Measurements from ENCODE around the gene GNAI2.

GNAI2 gene

GRCh38 chr3:50294492-50295403 lies 58.7 kb downstream of the GNAI2 start:
- Mint-ChIP-seq H3K9me3 (no peaks in the 10 kb centered on the region), H3K27ac (no peak overlapping the region), H3K36me3 (ENCODE audit: low read depth) (no peaks in the 10 kb centered on the region), H3K4me1 (peaks cover 22% of the 10 kb centered on the region), H3K27me3 (ENCODE audit: low read depth) (peaks cover 3% of the 10 kb centered on the region), H3K4me3 (peak overlapping the region in 1 of 3 experiments; percentile 47)
- no peak for TF ChIP-seq CTCF (IDR thresholded peaks at IDR 0.05; ENCODE audit: unreplicated experiment in 3 of 3)

GRCh38 chr3:50295553-50296431 lies 59.8 kb downstream of the GNAI2 start:
- no peaks in the 10 kb centered on the region for H3K36me3 Mint-ChIP-seq (ENCODE audit: low read depth)
- H3K4me3 Mint-ChIP-seq, result peak overlapping the region in 2 of 3 experiments; percentile 7 to 41
- H3K9me3 Mint-ChIP-seq, result no peaks in the 10 kb centered on the region
- no peak for TF ChIP-seq CTCF (IDR thresholded peaks at IDR 0.05; ENCODE audit: unreplicated experiment in 3 of 3)
- peaks cover 3% of the 10 kb centered on the region for H3K27me3 Mint-ChIP-seq (ENCODE audit: low read depth)
- no peak overlapping the region for H3K27ac Mint-ChIP-seq
- H3K4me1 Mint-ChIP-seq, result peaks cover 30% of the 10 kb centered on the region

GRCh38 chr3:50296721-50297383 lies 60.8 kb downstream of the GNAI2 start:
- TF ChIP-seq CTCF (IDR thresholded peaks at IDR 0.05; ENCODE audit: unreplicated experiment in 3 of 3), result no peak
- H3K36me3 Mint-ChIP-seq (ENCODE audit: low read depth), result no peaks in the 10 kb centered on the region
- peaks cover 3% of the 10 kb centered on the region for H3K27me3 Mint-ChIP-seq (ENCODE audit: low read depth)
- no peaks in the 10 kb centered on the region for H3K9me3 Mint-ChIP-seq
- H3K27ac Mint-ChIP-seq, result no peak overlapping the region
- peak overlapping the region; percentile 48 to 99 (median 97) for H3K4me3 Mint-ChIP-seq
- peaks cover 24% of the 10 kb centered on the region for H3K4me1 Mint-ChIP-seq

- peaks cover 22% of the 10 kb centered on the region for H3K4me1 Mint-ChIP-seq
- no peak overlapping the region for H3K27ac Mint-ChIP-seq
- no peaks in the 10 kb centered on the region for H3K9me3 Mint-ChIP-seq
- H3K27me3 Mint-ChIP-seq (ENCODE audit: low read depth), result peaks cover 3% of the 10 kb centered on the region
- H3K4me3 Mint-ChIP-seq, result peak overlapping the region; percentile 91 to 99 (median 97)
- no peak for TF ChIP-seq CTCF (IDR thresholded peaks at IDR 0.05; ENCODE audit: unreplicated experiment in 3 of 3)
- H3K36me3 Mint-ChIP-seq (ENCODE audit: low read depth), result no peaks in the 10 kb centered on the region
Measured at GRCh38 chr3:50297384-50297775, 61.4 kb downstream of the GNAI2 start.

- Mint-ChIP-seq H3K4me1 (peaks cover 16% of the 10 kb centered on the region), H3K9me3 (no peaks in the 10 kb centered on the region), H3K27ac (peak overlapping the region in 1 of 3 experiments; percentile 41), H3K4me3 (peak overlapping the region; percentile 91 to 99 (median 97)), H3K36me3 (ENCODE audit: low read depth) (no peaks in the 10 kb centered on the region), H3K27me3 (ENCODE audit: low read depth) (no peaks in the 10 kb centered on the region)
- TF ChIP-seq CTCF (IDR thresholded peaks at IDR 0.05; ENCODE audit: unreplicated experiment in 3 of 3), result no peak
Measured at GRCh38 chr3:50297896-50298725, 62.1 kb downstream of the GNAI2 start.

Measured in nephron (organoid).